ENCODE results near the gene STIM1.

STIM1 gene

GRCh38 chr11:3876613-3877012 lies 21.1 kb downstream of the STIM1 start:
- POLR2A ChIA-PET, result no interaction called here
- no peak for TF ChIP-seq CTCF (IDR thresholded peaks at IDR 0.05; ENCODE audit: control extremely low read depth, extremely low read depth, low read depth, missing control alignments)
- no peak for DNase-seq (ENCODE audit: extremely low spot score)
- CTCF ChIA-PET, result interaction anchor here (1.0 to 21.2 kb wide), 8 partner anchors 10 to 197 kb away, joined by 3 to 422 read pairs (median 6); partner anchors contain the start of genes RHOG and STIM1

GRCh38 chr11:3877364-3878257 lies 22.1 kb downstream of the STIM1 start:
- no peak for TF ChIP-seq CTCF (IDR thresholded peaks at IDR 0.05; ENCODE audit: control extremely low read depth, extremely low read depth, low read depth, missing control alignments)
- POLR2A ChIA-PET, result interaction anchor here (0.5 kb wide), 1 partner anchor 55 kb away, joined by 3 read pairs; no protein-coding TSS in a partner anchor
- no peak for DNase-seq (ENCODE audit: extremely low spot score)
- CTCF ChIA-PET, result interaction anchor here (0.9 to 21.2 kb wide), 10 partner anchors 11 to 196 kb away, joined by 3 to 422 read pairs (median 6); partner anchors contain the start of genes RHOG and STIM1

GRCh38 chr11:3878258-3878584 lies 22.8 kb downstream of the STIM1 start:
- ChIA-PET POLR2A (interaction anchor here (0.5 kb wide), 1 partner anchor 55 kb away, joined by 3 read pairs; no protein-coding TSS in a partner anchor), CTCF (interaction anchor here (0.9 to 21.2 kb wide), 9 partner anchors 12 to 195 kb away, joined by 3 to 422 read pairs (median 6); partner anchors contain the start of genes RHOG and STIM1)
- no peak for TF ChIP-seq CTCF (IDR thresholded peaks at IDR 0.05; ENCODE audit: control extremely low read depth, extremely low read depth, low read depth, missing control alignments)

GRCh38 chr11:3879216-3879966 lies 23.9 kb downstream of the STIM1 start:
- peak; percentile 34 for DNase-seq (ENCODE audit: extremely low spot score)
- POLR2A ChIA-PET, result no interaction called here
- CTCF ChIA-PET, result interaction anchor here (1.1 to 21.2 kb wide), 8 partner anchors 8 to 194 kb away, joined by 3 to 422 read pairs (median 8); partner anchors contain the start of gene STIM1
- TF ChIP-seq CTCF (IDR thresholded peaks at IDR 0.05; ENCODE audit: control extremely low read depth, extremely low read depth, low read depth, missing control alignments), result no peak

More at GRCh38 chr11:3878258-3878584, 22.8 kb downstream of the STIM1 start:
- DNase-seq (ENCODE audit: extremely low spot score), result no peak

- TF ChIP-seq CTCF (IDR thresholded peaks at IDR 0.05; ENCODE audit: control extremely low read depth, extremely low read depth, low read depth, missing control alignments), result no peak
- peak; percentile 35 for DNase-seq (ENCODE audit: extremely low spot score)
- ChIA-PET POLR2A (interaction anchor here (0.8 kb wide), 1 partner anchor 24 kb away, joined by 3 read pairs; the partner anchor contains the start of gene STIM1), CTCF (interaction anchor here (0.9 to 21.2 kb wide), 5 partner anchors 8 to 192 kb away, joined by 3 to 422 read pairs (median 7); partner anchors contain the start of gene STIM1)
These were observed 24.6 kb downstream of the STIM1 start for GRCh38 chr11:3879967-3880542.

All from GM10248 (cell line).